ENCODE data around the gene TRIM65. TPM values are rescaled to one million over a fixed set of nuclear protein-coding genes. Genes with fewer than 3 reads are reported as not detected.

Gene TRIM65
- total RNA-seq, 1 experiment from 2014 or later: 23.1 TPM

DNA sequence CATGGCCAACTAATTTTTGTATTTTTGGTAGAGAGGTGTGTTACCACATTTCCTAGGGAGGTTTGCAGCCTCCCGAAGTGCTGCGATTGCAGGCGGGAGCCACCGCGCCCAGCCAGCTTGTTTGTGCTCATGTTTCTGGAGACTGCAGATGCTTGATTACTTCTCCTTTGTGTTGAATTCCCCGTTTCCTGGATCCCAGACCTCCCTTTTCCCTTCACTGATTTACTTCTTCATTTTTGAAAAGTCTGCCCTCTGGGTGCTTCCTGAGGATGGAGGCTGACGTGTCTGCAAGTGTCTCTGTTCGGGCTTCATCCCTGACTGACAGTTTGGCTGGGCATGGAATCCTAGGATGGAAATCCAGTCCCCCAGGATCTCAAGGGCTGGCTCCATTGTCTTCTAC, 11.3 kb downstream of the TRIM65 start:
- Mint-ChIP-seq H3K27ac (ENCODE audit: unreplicated experiment) (no peak overlapping the region), H3K27me3 (ENCODE audit: insufficient read depth, unreplicated experiment) (no peaks in the 10 kb centered on the region), H3K4me1 (ENCODE audit: low read depth, unreplicated experiment) (no peaks in the 10 kb centered on the region), H3K4me3 (ENCODE audit: unreplicated experiment) (no peak overlapping the region), H3K36me3 (ENCODE audit: insufficient read depth, unreplicated experiment) (peaks cover 5% of the 10 kb centered on the region), H3K9me3 (ENCODE audit: unreplicated experiment) (no peaks in the 10 kb centered on the region)
- no peaks in the 10 kb centered on the region; the same call in 1 of the 2 replicates for H3K27me3 ChIP-seq (replicated peaks; ENCODE audit: control insufficient read depth, insufficient read depth, low read length)
- TF ChIP-seq, protein P1, sequence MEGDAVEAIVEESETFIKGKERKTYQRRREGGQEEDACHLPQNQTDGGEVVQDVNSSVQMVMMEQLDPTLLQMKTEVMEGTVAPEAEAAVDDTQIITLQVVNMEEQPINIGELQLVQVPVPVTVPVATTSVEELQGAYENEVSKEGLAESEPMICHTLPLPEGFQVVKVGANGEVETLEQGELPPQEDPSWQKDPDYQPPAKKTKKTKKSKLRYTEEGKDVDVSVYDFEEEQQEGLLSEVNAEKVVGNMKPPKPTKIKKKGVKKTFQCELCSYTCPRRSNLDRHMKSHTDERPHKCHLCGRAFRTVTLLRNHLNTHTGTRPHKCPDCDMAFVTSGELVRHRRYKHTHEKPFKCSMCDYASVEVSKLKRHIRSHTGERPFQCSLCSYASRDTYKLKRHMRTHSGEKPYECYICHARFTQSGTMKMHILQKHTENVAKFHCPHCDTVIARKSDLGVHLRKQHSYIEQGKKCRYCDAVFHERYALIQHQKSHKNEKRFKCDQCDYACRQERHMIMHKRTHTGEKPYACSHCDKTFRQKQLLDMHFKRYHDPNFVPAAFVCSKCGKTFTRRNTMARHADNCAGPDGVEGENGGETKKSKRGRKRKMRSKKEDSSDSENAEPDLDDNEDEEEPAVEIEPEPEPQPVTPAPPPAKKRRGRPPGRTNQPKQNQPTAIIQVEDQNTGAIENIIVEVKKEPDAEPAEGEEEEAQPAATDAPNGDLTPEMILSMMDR (IDR thresholded peaks at IDR 0.05; ENCODE audit: insufficient read depth in 1 of 2, low read depth in 1 of 2, low read length in 1 of 2, severe bottlenecking in 1 of 2, unreplicated experiment in 1 of 2): no peak
- BruUV-seq (replicated peaks): no TSS peak
- no peaks in the 10 kb centered on the region for H3K4me1 ChIP-seq
- intact Hi-C loops (cut with micrococcal nuclease; ENCODE audit: unreplicated experiment): no loop called here
- DNase-seq: no peak
- H3K9me3 ChIP-seq: no peaks in the 10 kb centered on the region
- H3K4me3 ChIP-seq (ENCODE audit: low read depth, low read length): no peak overlapping the region
- ChIA-PET CTCF (interaction anchor here (0.6 kb wide), 1 partner anchor 39 kb away, joined by 3 read pairs; no protein-coding TSS in a partner anchor), POLR2A (no interaction called here)
- H3K36me3 ChIP-seq (ENCODE audit: control insufficient read depth, insufficient read depth, low read length): no peaks in the 10 kb centered on the region

GRCh38 chr17:75881678-75882454, 14.9 kb downstream of the TRIM65 start:
- H3K36me3 ChIP-seq (ENCODE audit: control insufficient read depth, insufficient read depth, low read length): no peaks in the 10 kb centered on the region
- TF ChIP-seq, protein P1 (IDR thresholded peaks at IDR 0.05; ENCODE audit: insufficient read depth in 1 of 2, low read depth in 1 of 2, low read length in 1 of 2, severe bottlenecking in 1 of 2, unreplicated experiment in 1 of 2): no peak
- H3K9me3 ChIP-seq: no peaks in the 10 kb centered on the region
- Mint-ChIP-seq H3K36me3 (ENCODE audit: insufficient read depth, unreplicated experiment) (no peaks in the 10 kb centered on the region), H3K27ac (ENCODE audit: unreplicated experiment) (no peak overlapping the region), H3K27me3 (ENCODE audit: insufficient read depth, unreplicated experiment) (no peaks in the 10 kb centered on the region), H3K9me3 (ENCODE audit: unreplicated experiment) (no peaks in the 10 kb centered on the region), H3K4me1 (ENCODE audit: low read depth, unreplicated experiment) (peaks cover 6% of the 10 kb centered on the region), H3K4me3 (ENCODE audit: unreplicated experiment) (no peak overlapping the region)
- H3K4me1 ChIP-seq: peaks cover 5% of the 10 kb centered on the region; the same call in 1 of the 2 replicates
- no peak for DNase-seq
- H3K4me3 ChIP-seq (ENCODE audit: low read depth, low read length): no peak overlapping the region
- no TSS peak for BruUV-seq (replicated peaks)
- ChIA-PET CTCF (interaction anchor here (0.6 to 0.8 kb wide), 3 partner anchors 41 to 301 kb away, joined by 3 read pairs; no protein-coding TSS in a partner anchor), POLR2A (no interaction called here)
- intact Hi-C loops (cut with micrococcal nuclease; ENCODE audit: unreplicated experiment): no loop called here
- no peaks in the 10 kb centered on the region; the same call in 1 of the 2 replicates for H3K27me3 ChIP-seq (replicated peaks; ENCODE audit: control insufficient read depth, insufficient read depth, low read length)

DNA sequence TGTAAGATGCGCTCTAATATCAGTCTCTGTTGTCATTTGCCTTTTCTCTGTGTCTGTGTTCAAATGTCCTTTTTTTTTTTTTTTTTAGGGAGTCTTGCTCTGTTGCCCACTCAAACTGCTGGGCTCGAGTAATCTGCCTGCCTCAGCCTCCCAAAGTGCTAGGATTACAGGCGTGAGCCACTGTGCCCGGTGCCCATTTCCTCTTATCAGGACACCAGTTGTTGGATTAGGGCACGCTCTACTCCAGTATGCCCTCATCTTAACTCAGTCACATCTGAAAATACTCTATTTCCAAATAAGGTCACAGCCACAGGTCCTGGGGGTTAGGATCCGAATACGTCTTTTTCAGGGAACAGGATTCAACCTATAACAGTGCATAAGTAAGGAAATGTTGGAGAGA, 16.5 kb downstream of the TRIM65 start:
- H3K27me3 Mint-ChIP-seq (ENCODE audit: insufficient read depth, unreplicated experiment): no peaks in the 10 kb centered on the region
- no peaks in the 10 kb centered on the region for H3K36me3 ChIP-seq (ENCODE audit: control insufficient read depth, insufficient read depth, low read length)
- no peak overlapping the region for H3K4me3 Mint-ChIP-seq (ENCODE audit: unreplicated experiment)
- intact Hi-C loops (cut with micrococcal nuclease; ENCODE audit: unreplicated experiment): no loop called here
- H3K27ac Mint-ChIP-seq (ENCODE audit: unreplicated experiment): no peak overlapping the region
- TF ChIP-seq, protein P1 (IDR thresholded peaks at IDR 0.05; ENCODE audit: insufficient read depth in 1 of 2, low read depth in 1 of 2, low read length in 1 of 2, severe bottlenecking in 1 of 2, unreplicated experiment in 1 of 2): no peak
- no peaks in the 10 kb centered on the region for H3K9me3 ChIP-seq
- no TSS peak for BruUV-seq (replicated peaks)
- peaks cover 13% of the 10 kb centered on the region for H3K4me1 ChIP-seq
- ChIA-PET POLR2A (interaction anchor here (0.6 kb wide), 2 partner anchors 117 to 163 kb away, joined by 4 to 6 read pairs; no protein-coding TSS in a partner anchor), CTCF (interaction anchor here (0.7 to 3.4 kb wide), 3 partner anchors 25 to 245 kb away, joined by 5 to 34 read pairs (median 5); partner anchors contain the start of gene WBP2)
- H3K27me3 ChIP-seq (replicated peaks; ENCODE audit: control insufficient read depth, insufficient read depth, low read length): no peaks in the 10 kb centered on the region; the same call in 1 of the 2 replicates
- H3K9me3 Mint-ChIP-seq (ENCODE audit: unreplicated experiment): no peaks in the 10 kb centered on the region
- DNase-seq: no peak
- H3K4me1 Mint-ChIP-seq (ENCODE audit: low read depth, unreplicated experiment): peaks cover 12% of the 10 kb centered on the region
- H3K4me3 ChIP-seq (ENCODE audit: low read depth, low read length): no peak overlapping the region
- H3K36me3 Mint-ChIP-seq (ENCODE audit: insufficient read depth, unreplicated experiment): no peaks in the 10 kb centered on the region
